ENCODE results near the gene C14orf132.
A peak's percentile ranks its signal among the peaks of the same experiment; 100 is the strongest.

Gene C14orf132

DNA sequence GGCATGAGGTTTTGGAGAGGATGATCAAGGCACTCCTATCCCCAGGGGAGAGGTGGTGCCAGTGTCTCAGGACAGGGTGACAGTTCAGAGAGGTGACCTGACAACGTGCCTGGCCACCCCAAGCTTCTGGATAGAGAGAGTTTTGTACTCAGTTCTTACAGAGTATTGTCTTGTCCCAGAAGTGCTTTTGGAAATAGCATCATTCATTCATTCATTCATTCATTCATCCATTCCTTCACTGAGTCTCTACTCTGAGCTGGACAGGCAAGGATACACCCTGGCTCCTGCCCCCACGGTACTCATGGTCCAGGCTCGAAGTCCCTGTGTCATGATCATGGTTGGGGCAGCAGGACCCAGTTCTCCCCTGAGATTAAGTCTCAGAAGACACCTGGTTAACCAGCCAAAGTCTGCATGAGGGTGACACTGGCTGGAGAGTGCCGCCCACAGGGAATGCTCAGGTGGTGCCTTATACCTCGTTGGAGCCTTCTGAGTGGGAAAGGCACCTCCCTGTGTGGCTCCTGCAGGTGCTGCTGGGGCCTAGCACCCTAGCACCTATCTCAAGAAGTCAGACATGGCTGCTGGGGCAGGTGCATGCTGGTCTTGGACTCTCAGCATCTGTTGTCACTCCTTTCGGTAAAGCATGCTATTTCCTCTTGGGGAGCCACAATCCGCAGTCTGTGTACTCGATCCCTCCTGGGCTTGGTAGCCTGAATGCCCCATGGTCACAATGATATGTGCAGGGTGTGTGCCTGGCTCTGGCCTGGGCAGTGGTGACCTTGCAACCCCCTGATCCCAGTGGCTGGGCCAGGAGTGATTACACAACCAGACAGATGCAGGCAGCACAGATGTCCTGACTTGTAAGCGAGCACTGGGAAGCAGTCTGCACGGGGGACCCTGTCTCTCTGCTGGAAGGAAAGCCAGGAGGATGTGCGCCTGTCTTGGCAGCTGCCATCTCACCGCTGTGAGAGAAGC is 57.8 kb downstream of the C14orf132 start:
- no peak for DNase-seq (ENCODE audit: low read depth in 4 of 4, low spot score in 1 of 4)

DNA sequence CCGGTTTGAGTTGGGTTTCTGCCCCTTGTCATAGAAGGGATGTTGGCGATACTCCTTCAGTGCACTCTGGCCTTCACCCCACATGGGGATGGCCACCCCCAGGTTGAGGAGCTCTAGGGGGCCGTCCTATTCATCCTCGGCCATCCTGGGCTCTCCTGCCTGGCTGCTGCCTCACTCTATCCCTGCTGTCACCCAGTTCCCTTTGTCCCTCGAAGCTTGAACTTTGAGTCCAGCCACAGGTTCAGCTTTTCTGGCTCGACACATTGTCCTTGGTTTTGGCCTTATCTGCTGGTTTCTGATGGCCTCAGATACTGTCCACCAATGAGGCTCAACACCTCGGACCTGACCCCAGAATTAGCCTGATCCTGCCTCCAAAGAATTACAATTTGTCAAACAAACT is 58.6 kb downstream of the C14orf132 start:
- no peak for DNase-seq (ENCODE audit: low read depth in 4 of 4, low spot score in 1 of 4)

DNA sequence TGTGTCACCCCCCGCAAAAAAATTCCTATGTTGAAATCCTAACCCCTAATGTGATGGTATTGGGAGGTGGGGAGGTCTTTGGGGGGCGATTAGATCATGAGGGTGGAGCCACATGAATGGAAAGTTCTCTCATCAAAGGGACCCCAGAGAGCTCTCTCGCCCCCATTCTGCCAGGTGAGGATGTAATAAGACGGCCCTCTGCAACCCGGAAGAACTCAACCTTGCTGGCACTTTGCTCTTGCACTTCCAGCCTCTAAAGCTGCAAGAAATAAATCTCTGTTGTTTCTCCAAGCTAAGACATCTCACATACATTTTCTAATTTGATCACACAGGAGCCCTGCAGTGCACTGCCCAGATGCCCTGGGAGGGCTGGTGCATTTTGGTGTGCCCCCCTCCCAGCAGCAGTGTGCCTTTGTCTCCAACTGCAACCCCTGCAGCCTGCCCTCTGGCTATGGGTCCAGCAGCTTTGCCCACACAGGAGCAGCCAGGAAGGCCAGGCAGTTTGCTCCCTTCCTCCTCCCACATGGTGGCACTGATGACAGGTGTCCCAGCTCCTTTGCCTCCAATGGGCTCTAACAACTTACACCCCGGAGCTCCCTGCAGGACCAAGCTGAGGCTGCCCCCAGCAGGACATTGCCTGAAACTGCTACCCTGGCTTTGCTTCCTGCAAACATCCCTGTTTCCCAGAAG is 59.3 kb downstream of the C14orf132 start:
- DNase-seq (ENCODE audit: low read depth in 4 of 4, low spot score in 1 of 4): no peak

DNA sequence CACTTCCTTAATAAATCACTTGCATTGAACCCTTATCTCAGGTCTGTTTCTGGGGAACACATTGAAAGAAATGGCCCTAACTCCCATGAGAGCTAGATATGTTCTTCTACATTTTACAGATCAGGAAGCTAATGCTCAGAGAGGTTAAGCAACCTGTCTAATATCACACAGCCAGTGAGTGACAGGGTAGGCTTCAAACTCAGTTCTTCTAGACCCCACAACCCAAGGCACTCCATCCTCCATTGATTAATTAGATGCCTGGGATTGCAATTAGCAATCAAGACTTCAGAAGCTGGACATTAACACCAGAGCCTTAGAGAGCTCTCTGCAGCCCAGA is 59.8 kb downstream of the C14orf132 start:
- DNase-seq (ENCODE audit: low read depth in 4 of 4, low spot score in 1 of 4): no peak

DNA sequence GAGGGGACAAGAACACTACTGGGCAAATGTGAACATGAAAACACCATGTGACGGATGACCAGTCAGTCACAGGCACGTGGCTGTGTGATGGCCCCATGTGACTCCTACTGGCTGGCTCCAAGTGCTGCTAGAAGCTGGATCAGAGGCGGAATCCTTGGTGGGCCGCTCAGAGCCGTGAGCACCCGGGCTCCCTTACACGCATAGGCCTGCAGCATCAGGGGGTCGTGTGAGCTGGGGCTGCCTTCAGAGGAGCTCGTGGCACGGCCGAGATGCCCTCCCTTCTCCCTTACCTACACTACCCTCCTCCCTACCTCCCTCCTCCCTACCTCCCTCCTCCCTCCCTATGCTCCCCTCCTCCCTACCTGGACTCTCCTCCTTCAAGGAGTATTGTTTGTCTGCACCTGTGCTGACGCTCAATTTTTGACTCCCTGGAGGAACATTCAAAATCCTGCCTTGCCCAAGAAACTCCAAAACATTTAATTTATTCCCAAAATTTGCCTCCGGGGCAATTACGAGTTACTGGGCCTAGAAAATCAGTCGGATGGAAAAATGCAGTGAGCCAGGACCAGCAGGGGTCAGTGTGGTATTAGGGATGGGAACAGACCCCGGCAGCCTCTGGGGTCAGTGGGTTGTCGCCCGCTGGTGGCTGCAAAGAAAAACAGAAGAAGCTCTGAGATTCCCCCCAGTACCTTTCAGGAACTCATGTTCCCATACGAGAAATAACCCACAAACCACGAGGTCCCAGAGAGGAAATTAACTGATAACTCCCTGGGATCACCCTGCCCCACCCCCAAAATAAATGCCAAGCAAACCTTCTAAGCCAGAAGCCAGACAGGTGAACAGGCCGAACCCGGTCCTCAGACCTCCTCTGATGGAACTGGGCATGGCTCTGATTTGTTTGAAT is 61.3 kb downstream of the C14orf132 start:
- peak; percentile 33 to 51 (median 42) for DNase-seq (ENCODE audit: low read depth in 4 of 4, low spot score in 1 of 4)

- no peak for DNase-seq (ENCODE audit: low read depth in 4 of 4, low spot score in 1 of 4)
Observed at GRCh38 chr14:96102081-96102856, 63.1 kb downstream of the C14orf132 start.

- no peak for DNase-seq (ENCODE audit: low read depth in 4 of 4, low spot score in 1 of 4)
Observed at GRCh38 chr14:96103075-96103474, 63.9 kb downstream of the C14orf132 start.

DNA sequence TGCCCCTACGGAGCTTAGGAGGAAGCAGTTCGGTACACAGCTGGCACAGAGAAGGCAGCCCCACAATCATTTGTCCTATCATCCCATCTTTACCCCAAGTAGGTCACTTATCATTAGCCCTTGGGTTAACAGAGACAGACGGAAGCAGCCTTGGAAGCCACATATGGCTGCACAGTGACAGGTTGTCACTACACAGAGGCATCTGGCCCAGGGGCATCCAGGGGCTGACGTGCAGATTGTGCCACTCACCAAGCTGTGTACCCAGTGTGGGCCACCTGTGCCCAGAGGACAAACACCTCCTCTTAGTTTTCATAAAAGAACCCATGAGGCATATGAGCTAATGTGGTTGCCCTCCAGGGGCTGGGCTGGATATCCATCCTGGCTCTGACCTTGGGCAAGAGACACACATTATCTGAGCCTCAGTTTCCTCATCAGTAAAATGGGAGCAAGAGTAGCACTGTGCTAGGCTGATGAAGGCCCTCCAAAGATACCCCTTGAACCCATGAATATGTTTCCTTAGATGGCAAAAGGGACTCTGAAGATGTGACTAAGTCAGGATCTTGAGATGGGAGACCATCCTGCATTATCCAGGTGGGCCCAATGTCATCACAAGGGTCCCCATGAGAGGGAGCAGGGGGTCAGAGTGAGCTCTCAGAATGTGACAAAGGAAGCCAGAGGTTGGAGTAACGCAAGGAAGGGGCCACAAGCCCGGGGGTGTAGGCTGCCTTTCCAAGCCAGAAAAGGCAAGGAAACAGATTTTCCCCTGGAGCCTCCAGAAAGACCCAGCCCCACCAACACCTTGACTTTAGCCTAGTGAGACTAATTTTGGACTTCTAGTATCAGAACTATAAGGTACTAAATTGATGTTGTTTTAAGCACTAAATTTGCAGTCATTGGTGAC is 64.6 kb downstream of the C14orf132 start:
- DNase-seq (ENCODE audit: low read depth in 4 of 4, low spot score in 1 of 4): no peak

- DNase-seq (ENCODE audit: low read depth in 4 of 4, low spot score in 1 of 4): no peak
Observed at GRCh38 chr14:96104469-96105057, 65.4 kb downstream of the C14orf132 start.

GRCh38 chr14:96105089-96105925 is 66.1 kb downstream of the C14orf132 start:
- no peak for DNase-seq (ENCODE audit: low read depth in 4 of 4, low spot score in 1 of 4)

DNA sequence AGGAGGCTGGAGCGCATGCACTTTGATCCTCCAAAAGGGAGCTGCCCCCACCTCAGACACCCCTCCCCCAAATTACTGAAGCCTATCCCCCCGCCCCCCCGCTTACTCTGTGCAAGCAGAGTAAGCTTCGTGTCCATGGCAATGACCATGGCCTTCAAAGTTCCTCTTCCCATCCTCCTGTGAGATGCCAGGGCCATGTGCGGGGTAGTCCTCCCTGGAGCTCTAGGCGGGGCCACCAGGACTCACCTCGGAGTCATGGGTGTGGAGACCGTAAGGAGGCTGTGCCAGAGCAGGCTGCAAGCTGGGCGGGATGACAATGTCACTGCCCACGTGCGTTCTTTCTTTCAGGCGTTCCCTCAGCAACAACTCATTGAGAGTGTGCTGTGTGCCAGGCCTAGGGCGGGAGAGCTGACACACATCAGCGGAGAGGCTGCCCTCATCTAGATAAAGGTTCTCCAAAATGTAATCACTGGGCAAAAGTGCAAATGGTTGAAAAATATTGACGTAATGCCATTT is 66.8 kb downstream of the C14orf132 start:
- DNase-seq (ENCODE audit: low read depth in 4 of 4, low spot score in 1 of 4): no peak

- no peak for DNase-seq (ENCODE audit: low read depth in 4 of 4, low spot score in 1 of 4)
Observed at GRCh38 chr14:96106891-96107290, 67.7 kb downstream of the C14orf132 start.

DNA sequence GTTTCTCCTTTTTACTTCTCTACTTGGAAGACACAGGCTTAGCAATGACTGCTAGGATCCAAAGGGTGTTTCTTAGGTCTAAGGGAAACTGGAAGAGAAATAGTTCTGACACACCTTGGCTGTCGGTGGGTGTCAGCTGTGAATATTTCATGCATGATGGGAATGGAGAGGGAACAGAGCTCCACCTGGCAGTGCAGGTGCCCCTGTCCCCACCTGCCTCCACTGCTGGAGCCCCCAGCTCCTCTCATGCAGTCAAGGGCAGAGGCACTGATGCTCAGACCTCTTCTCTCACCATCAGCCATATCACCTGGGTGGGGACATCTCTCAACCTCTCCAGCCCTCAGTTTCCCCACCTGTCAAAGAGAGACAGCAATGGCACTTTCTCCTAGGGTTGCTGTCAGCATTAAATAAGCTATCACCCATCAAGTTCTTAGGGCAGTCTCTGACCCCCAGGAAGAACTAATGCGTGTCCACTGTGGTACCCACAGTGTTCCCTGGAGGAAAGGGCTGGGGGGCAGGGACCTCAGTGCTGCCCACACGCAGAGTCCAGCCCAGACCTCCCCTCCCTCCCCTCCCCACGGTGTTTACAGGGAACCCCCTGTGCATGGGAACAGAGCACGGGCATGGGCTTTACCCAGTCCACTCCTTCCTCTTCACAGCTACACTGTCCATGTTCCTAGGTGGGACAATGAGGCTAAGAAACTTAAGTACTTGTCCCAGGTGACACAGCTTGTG is 69.1 kb downstream of the C14orf132 start:
- DNase-seq (ENCODE audit: low read depth in 4 of 4, low spot score in 1 of 4): no peak

GRCh38 chr14:96108911-96109310 is 69.7 kb downstream of the C14orf132 start:
- DNase-seq (ENCODE audit: low read depth in 4 of 4, low spot score in 1 of 4): no peak

DNA sequence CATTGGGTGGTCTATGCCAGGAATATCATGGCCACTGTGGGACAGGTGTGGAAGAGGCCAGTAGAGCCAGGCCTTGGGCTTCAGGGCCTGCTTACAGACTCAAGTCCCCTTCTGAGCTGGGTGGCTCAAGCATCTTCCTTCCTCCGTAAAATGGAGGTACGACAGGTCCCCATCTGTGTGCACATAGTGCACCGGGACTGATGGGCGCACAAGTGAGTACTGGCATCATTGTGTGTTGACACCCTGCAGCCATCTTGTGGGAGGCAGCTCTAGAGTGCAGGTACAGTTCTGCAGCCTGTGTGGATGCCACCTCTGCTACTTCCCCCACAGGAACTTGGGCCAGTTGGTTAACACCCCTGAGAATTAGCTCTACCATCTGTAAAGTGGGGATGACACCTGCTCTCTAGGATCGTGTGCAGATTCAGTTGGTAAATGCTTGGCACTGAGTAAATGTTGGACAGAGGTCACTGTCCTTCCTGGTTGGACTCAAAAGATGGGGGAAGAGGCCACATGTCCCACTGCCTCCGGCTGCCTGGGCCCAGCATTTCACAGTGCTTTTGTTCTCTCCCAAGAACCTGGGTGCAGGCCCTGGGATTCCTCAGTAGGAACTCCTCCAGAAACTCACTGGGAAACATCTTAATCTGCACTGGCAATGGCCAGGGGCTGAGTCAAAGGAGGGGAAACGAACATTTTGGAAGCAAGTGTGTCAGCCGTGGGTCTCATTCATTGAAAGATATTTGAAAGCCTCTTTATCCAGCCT is 70.6 kb downstream of the C14orf132 start:
- DNase-seq (ENCODE audit: low read depth in 4 of 4, low spot score in 1 of 4): no peak

DNA sequence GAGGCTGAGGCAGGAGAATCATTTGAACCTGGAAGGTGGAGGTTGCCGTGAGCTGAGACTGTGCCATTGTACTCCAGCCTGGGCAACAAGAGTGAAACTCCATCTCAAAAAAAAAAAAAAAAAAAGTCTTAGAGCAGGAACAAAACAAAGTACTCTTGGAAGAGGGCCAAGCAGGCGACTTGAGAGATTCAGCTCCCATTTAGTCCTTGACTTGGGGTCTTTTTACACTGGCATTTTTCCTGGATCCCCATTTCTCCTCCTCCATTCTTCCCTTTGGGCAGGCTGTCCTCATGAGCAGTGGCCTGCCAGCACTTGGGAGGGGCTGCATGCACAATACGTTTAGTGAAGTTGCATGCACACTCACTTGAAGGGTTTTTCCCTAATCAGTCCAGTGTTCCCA is 72.9 kb downstream of the C14orf132 start:
- DNase-seq (ENCODE audit: low read depth in 4 of 4, low spot score in 1 of 4): no peak

GRCh38 chr14:96114002-96114401 is 74.8 kb downstream of the C14orf132 start:
- DNase-seq (ENCODE audit: low read depth in 4 of 4, low spot score in 1 of 4): no peak

Data from stimulated activated CD4-positive, alpha-beta T cell treated with anti-CD3 and anti-CD28 coated beads, Interleukin-1b, Interleukin-23, amount 100 ng/mL, for 24 hours (primary cell).